ENCODE data around the gene AGL.
"Not testable (repeated sequence)": the region's sequence is repeated elsewhere in the genome, so short reads cannot be mapped to it uniquely, and the experiment has no call there.

The AGL gene

DNA sequence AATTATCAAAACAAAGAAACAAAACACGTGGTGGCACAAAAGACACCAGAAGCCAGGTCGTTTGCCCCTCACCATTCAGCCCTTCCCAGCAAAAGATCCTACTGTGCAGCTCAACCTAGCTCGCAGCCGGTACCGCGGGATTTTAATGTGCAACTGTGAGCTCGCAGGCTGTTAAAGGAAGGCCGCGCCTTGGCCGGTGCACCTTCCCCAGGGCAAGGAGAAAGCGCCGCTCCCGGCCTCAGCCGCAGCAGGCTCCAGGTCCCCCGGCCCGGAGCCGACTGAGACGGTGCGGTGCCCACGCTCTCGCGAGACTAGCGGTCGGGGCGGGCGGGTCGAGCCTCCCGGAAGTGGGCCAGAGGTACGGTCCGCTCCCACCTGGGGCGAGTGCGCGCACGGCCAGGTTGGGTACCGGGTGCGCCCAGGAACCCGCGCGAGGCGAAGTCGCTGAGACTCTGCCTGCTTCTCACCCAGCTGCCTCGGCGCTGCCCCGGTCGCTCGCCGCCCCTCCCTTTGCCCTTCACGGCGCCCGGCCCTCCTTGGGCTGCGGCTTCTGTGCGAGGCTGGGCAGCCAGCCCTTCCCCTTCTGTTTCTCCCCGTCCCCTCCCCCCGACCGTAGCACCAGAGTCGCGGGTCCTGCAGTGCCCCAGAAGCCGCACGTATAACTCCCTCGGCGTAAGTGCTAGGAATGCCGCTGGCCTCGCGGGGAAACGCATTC is at the start of gene AGL:
AGL (plus strand) TSS at position 618 of the 715 bp plus-strand sequence. CDS start 682 bp downstream, outside the sequence.
- DNase-seq: peak; percentile 79

DNA sequence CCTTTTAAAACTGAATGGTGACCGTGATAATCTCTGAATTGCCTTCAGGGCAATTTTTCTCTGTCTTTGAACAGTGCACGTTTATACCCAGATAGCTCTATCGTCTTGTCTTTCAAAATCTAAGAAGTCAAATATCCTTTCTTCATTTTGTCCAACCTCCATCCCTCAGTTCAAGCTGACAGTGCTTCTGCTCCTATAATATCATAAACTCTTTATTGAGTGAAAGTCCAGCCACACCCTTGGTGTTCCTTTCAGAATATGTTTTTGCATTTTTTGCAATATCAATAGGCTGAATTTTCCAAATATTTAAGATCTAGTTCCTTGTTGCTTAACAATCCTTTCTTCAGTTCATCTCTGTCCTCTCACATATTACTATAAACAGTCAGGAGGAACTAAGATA is 48.6 kb upstream of the AGL start:
- no peak for DNase-seq

DNA sequence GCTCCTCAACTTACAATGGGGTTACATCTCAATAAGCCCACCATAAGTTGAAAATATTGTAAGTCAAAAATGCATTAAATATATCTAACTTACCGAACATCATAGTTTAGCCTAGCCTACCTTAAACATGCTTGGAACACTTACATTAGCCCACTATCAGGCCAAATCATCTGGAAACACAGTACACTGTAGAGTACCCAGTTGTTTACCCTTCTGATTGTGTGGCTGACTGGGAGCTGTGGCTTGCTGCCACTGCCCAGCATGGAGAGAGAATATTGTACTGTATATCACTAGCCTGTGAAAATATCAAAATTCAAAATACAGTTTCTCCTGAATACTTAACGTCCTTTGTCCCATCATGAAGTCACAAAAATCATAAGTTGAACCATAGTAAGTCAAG is 43.3 kb upstream of the AGL start:
- no peak for DNase-seq

GRCh38 chr1:99808391-99809115 is 41.6 kb upstream of the AGL start:
- peak; percentile 80 for DNase-seq

GRCh38 chr1:99811075-99811474 is 39.1 kb upstream of the AGL start:
- DNase-seq: no peak

- no peak for DNase-seq
Measured at GRCh38 chr1:99811747-99812146, 38.4 kb upstream of the AGL start.

DNA sequence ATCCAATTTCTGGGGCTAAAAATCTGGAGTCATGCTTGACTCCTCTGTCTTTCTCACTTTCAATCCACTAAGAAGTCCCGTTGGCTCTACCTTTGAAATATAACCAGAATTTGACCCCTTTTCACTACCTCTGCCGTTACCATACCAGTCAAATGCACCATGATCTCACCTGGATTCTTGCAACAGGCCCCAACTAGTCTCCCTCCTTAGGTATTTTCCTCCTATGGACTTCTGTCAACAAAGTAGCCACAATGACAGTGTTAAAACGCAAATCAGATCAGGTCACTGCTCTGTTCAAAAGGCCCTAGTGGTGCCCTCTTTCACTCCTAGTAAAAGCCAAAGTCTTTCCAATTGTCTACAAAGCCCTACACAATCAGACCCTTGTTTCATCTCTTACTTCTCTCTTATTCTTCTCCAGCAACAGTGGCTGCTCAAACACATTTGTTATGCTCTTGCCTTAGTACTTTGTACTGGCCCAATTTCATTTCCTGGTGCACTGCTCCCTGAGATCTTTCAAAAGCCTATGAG is 35.7 kb upstream of the AGL start:
- no peak for DNase-seq

DNA sequence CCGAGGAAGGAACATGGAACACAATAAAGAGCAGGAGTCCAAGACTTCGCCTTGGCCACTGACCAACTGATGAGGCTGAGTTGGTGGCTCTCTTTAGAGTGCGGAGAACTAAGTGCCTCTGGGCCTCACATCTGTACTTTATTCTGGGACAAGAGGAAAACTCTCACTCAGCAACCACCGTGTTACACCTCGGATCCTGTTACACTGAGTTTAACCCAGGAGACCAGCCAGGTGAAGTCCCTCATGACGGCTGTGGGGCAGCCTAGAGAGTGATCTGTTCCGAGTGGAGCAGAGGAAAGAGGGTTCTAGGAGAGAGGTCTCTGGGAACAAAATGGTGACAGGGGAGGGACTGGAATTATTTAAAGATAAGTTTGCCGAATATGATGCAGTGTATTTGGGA is 33.5 kb upstream of the AGL start:
- no peak for DNase-seq

- no peak for DNase-seq
Measured at GRCh38 chr1:99818063-99818699, 32.0 kb upstream of the AGL start.

- peak; percentile 33 for DNase-seq
Measured at GRCh38 chr1:99820546-99820945, 29.6 kb upstream of the AGL start.

- no peak for DNase-seq
Measured at GRCh38 chr1:99825098-99825497, 25.1 kb upstream of the AGL start.

GRCh38 chr1:99825702-99826101 is 24.5 kb upstream of the AGL start:
- DNase-seq: no peak

DNA sequence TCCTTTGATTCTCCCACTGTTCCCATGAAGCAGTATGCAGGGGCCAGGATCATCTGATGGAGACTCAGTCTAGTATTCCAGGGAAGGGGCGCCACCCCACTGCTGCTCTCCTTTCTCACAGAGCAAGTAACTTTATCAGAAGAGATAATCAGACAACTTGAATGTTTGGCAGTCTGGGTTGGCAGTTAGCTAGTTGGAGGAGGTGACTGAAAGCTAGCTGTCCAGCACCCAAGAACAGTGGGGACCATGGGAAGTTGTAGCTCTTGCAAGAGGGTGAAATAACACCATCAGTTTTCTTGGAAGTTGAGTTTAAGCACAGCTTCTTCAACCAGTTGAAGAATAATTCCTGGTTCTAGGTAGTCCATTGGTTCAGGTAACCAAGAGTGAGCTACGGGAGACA is 22.2 kb upstream of the AGL start:
- DNase-seq: no peak

- no peak for DNase-seq
Measured at GRCh38 chr1:99829269-99829668, 20.9 kb upstream of the AGL start.

- not testable (repeated sequence) for DNase-seq
Measured at GRCh38 chr1:99833911-99834310, 16.2 kb upstream of the AGL start.

GRCh38 chr1:99836171-99837103 is 13.7 kb upstream of the AGL start:
- not testable (repeated sequence) for DNase-seq

DNA sequence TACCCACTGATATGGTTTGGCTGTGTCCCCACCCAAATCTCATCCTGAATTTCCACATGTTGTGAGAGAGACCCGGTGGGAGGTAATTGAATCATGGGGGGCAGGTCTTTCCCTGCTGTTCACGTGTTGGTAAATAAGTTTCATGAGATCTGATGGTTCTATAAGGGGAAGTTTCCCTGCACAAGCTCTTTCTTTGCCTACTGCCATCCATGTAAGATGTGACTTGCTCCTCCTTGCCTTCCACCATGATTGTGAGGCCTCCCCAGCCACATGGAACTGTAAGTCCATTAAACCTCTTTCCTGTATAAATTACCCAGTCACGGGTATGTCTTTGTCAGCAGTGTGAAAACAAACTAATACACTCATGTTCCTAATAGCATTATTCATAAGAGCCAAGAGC is 9.8 kb upstream of the AGL start:
- DNase-seq: not testable (repeated sequence)

- no peak for DNase-seq
Measured at GRCh38 chr1:99843760-99844159, 6.4 kb upstream of the AGL start.

DNA sequence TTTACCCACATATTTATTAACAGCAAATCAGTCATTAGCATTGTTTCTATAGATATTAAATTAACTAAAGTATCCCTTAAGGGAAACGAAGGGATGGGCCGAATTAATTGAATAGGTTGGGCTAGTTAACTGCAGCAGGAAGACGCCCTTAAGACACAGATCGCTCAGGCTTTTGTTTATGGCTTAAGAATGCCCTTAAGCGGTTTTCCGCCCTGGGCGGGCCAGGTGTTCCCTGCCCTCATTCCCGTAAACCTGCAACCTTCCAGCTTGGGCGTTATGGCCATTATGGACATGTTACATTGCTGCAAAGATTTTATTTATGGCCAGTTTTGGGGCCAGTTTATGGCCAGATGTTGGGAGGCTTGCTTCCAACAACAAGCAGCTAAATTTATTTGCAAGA is 5.0 kb upstream of the AGL start:
- DNase-seq: not testable (repeated sequence)

GRCh38 chr1:99849413-99849743 is 783 bp upstream of the AGL start:
- no peak for DNase-seq

DNA sequence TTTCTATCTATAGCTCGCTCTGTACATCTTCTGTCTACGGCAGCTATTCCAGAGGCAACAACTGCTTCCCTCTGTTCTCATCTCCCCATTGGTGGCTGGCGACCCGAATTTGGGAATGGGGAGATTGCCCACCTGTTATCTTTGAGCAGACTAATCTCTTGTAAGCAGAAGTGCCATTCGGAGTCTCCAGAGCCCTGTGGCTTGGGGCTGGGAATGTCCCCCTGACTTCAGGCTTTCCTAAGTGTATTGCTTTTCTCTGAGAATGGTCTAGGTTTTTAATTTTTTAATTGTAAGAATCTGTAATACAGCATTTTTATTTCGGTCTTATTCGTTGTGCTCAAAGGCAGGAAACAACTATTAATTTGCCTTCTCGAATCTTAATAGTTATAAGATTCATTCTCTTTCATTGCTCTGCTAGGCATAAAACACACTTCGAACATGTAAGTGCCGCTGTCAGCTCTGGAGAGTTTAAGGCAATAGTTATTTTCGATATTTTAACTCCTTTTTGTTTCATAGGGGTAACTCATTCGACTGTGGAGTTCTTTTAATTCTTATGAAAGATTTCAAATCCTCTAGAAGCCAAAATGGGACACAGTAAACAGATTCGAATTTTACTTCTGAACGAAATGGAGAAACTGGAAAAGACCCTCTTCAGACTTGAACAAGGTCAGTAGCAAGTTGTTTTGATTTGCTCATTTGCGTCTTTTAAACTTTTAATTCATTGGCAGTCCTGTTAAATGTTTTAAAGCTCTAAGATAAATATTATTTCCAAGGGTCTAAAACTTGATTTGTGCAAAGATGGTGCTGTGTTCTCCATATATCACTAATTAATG is 514 bp downstream of the AGL start:
- DNase-seq: no peak
